Smooth muscle cell (in vitro differentiated cells): ENCODE data around the gene ENDOU. TPM values are rescaled to one million over a fixed set of nuclear protein-coding genes. Genes with fewer than 3 reads are reported as not detected.

Experiments used
- DNase-seq: peaks from one replicate; lab custom pipeline; 2025; ENCODE audit not compliant: unreplicated experiment; lab: John Stamatoyannopoulos, UW
- H2AFZ ChIP-seq: fragments of 200-600 bp; sonication (generic); 2 replicates; pipeline ENCODE4 v1.6.0; 2016; ENCODE audit warnings: antibody characterized with exemption, low read depth, mild to moderate bottlenecking
- H3F3A ChIP-seq: fragments of 200-600 bp; sonication (generic); 2 replicates; pipeline ENCODE4 v1.6.0; 2017; ENCODE audit warnings: antibody characterized with exemption, low read depth
- H3K27ac ChIP-seq: fragments of 200-600 bp; sonication (generic); 2 replicates; pipeline ENCODE4 v1.5.1; 2016; ENCODE audit warnings: low read depth, mild to moderate bottlenecking
- H3K27me3 ChIP-seq: fragments of 200-600 bp; sonication (generic); 2 replicates; pipeline ENCODE4 v1.6.1; 2016; ENCODE audit warnings: low read depth, mild to moderate bottlenecking
- H3K36me3 ChIP-seq: fragments of 200-600 bp; sonication (generic); 2 replicates; pipeline ENCODE4 v1.5.1; 2016; ENCODE audit warnings: low read depth
- H3K4me1 ChIP-seq: fragments of 200-600 bp; sonication (generic); 2 replicates; pipeline ENCODE4 v1.5.1; 2016; ENCODE audit warnings: low read depth
- H3K4me2 ChIP-seq: fragments of 200-600 bp; sonication (generic); 2 replicates; pipeline ENCODE4 v1.6.0; 2016; ENCODE audit warnings: mild to moderate bottlenecking
- H3K4me3 ChIP-seq: fragments of 200-600 bp; sonication (generic); 2 replicates; pipeline ENCODE4 v1.5.1; 2016; ENCODE audit warnings: mild to moderate bottlenecking
- H3K79me2 ChIP-seq: fragments of 200-600 bp; sonication (generic); 2 replicates; pipeline ENCODE4 v1.6.0; 2016; ENCODE audit warnings: low read depth, mild to moderate bottlenecking
- H3K9ac ChIP-seq: fragments of 200-600 bp; sonication (generic); 2 replicates; pipeline ENCODE4 v1.6.0; 2016; ENCODE audit warnings: low read depth
- H3K9me3 ChIP-seq: fragments of 200-600 bp; sonication (generic); replicated peaks from 2 replicates; pipeline ENCODE4 v1.5.1; 2016; ENCODE audit warnings: low read depth
- H4K20me1 ChIP-seq: fragments of 200-600 bp; sonication (generic); 2 replicates; pipeline ENCODE4 v1.6.0; 2016; ENCODE audit warnings: low read depth
- CTCF ChIP-seq: fragments of 200-600 bp; sonication (generic); IDR thresholded peaks from 2 replicates; pipeline ENCODE4 v1.5.1; 2017; ENCODE audit warnings: borderline replicate concordance, mild to moderate bottlenecking, antibody characterized with exemption; ENCODE audit not compliant: insufficient read depth, poor library complexity, severe bottlenecking
- WGBS: methylation state at CpG from one replicate; pipeline ENCODE4 v1.1.7; 2016; ENCODE audit warnings: low lambda C conversion rate; 5-methylcytosine and 5-hydroxymethylcytosine counted together
- polyA plus RNA-seq: library from polyadenylated mRNA; unstranded; fragments of >200 nt; fragmentation: Nextera tagmentation; extraction: Ambion mirVana; gene quantifications from 2 replicates; pipeline ENCODE4 v1.2.1, GENCODE V29; 2016
- total RNA-seq: library from RNA; depleted of rRNA; stranded (reverse); fragments of >200 nt; gene quantifications from 2 replicates; pipeline ENCODE4 v1.2.3, GENCODE V29; 2014

Gene ENDOU
- total and polyA plus RNA-seq, 2 experiments from 2014 or later = 0.47 to 5.1 TPM

GRCh38 chr12:47731723-47732122, 6.4 kb upstream of the ENDOU start:
- peaks cover 11% of the 10 kb centered on the region for H3K4me1 ChIP-seq
- no peak overlapping the region for H3K4me3 ChIP-seq
- H3K79me2 ChIP-seq = no peaks in the 10 kb centered on the region
- H3K36me3 ChIP-seq = no peaks in the 10 kb centered on the region
- no peak for TF ChIP-seq CTCF
- 89% methylated on average over 5 of the region's 5 CpGs for WGBS
- H3K27me3 ChIP-seq = no peaks in the 10 kb centered on the region
- no peak for DNase-seq
- no peak overlapping the region for H3K4me2 ChIP-seq
- no peak overlapping the region for H3K9ac ChIP-seq
- no peaks in the 10 kb centered on the region for H4K20me1 ChIP-seq
- no peaks in the 10 kb centered on the region for H3K9me3 ChIP-seq
- H3F3A ChIP-seq = no peaks in the 10 kb centered on the region
- no peak overlapping the region for H3K27ac ChIP-seq
- H2AFZ ChIP-seq = no peak overlapping the region

GRCh38 chr12:47730341-47730744, 5.1 kb upstream of the ENDOU start:
- Histone ChIP-seq H2AFZ (no peak overlapping the region), H4K20me1 (no peaks in the 10 kb centered on the region), H3K9ac (no peak overlapping the region), H3K36me3 (no peaks in the 10 kb centered on the region), H3K27me3 (no peaks in the 10 kb centered on the region), H3K9me3 (no peaks in the 10 kb centered on the region), H3F3A (no peaks in the 10 kb centered on the region), H3K4me3 (no peak overlapping the region), H3K79me2 (no peaks in the 10 kb centered on the region), H3K4me1 (peaks cover 9% of the 10 kb centered on the region), H3K27ac (no peak overlapping the region), H3K4me2 (no peak overlapping the region)
- no peak for DNase-seq
- 88% methylated on average over 8 of the region's 8 CpGs for WGBS
- no peak for TF ChIP-seq CTCF

GRCh38 chr12:47729233-47729632, 3.9 kb upstream of the ENDOU start:
- Histone ChIP-seq H3F3A (no peaks in the 10 kb centered on the region), H3K4me2 (no peak overlapping the region), H3K9me3 (no peaks in the 10 kb centered on the region), H2AFZ (no peak overlapping the region), H3K9ac (no peak overlapping the region), H3K27me3 (no peaks in the 10 kb centered on the region), H3K27ac (no peak overlapping the region), H3K36me3 (no peaks in the 10 kb centered on the region), H3K4me1 (no peaks in the 10 kb centered on the region), H4K20me1 (no peaks in the 10 kb centered on the region), H3K79me2 (no peaks in the 10 kb centered on the region), H3K4me3 (no peak overlapping the region)
- DNase-seq = no peak
- TF ChIP-seq CTCF = no peak
- 61% methylated on average over 3 of the region's 3 CpGs for WGBS

- Histone ChIP-seq H3K27ac (peak overlapping the region; percentile 52), H3K4me1 (no peaks in the 10 kb centered on the region), H3K27me3 (no peaks in the 10 kb centered on the region), H4K20me1 (no peaks in the 10 kb centered on the region), H3K4me2 (peak overlapping the region; percentile 67), H3K9me3 (no peaks in the 10 kb centered on the region), H3K79me2 (no peaks in the 10 kb centered on the region), H3K36me3 (no peaks in the 10 kb centered on the region), H3K9ac (no peak overlapping the region), H3K4me3 (no peak overlapping the region), H3F3A (no peaks in the 10 kb centered on the region), H2AFZ (peak overlapping the region; percentile 56)
- TF ChIP-seq CTCF = no peak
- WGBS = 30% methylated on average over 5 of the region's 5 CpGs
- DNase-seq = no peak
These were observed 603 bp upstream of the ENDOU start for GRCh38 chr12:47725893-47726292.
